ENCODE data around the gene CBLN3.

The CBLN3 gene

DNA sequence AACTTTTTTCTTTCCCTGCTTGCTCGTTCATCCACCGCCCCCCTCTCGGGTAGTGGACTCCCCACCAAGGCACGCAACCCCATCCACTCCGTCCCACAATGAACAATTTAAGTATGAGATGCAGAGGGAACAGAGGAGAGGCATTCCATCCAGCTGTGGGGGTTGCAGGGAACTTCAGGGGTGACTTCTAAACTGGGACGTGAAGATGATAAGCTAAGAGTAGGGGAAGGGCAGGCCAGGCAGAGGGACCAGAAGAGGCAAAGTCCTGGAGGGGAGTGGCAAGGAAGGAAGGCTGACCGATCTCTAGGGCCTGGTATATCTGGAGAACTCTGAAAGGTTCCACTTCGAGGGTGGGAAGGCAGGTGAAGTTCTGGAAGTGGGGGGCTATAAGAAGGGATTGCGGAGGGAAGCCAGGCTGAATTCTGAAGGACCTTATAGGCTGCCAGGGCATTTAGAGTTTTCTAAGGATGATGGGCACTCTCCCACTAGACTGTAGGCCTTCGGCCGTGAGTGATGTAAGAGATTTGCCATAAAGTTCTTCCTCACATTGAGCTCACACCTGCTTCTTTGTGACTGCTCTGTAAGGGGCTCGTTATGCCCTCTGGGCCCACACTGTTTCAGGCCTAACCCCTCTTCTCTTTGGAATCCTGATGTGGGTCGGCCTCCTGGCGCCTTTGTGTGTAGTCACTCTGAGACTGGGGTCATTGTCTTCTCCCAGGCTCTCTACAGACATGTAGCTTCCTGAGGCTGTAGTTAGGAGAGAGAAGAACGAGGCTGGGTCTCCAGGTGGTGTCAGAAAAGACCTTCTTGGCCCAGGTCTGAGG lies 49.3 kb downstream of the CBLN3 start:
- DNase-seq, result no peak

DNA sequence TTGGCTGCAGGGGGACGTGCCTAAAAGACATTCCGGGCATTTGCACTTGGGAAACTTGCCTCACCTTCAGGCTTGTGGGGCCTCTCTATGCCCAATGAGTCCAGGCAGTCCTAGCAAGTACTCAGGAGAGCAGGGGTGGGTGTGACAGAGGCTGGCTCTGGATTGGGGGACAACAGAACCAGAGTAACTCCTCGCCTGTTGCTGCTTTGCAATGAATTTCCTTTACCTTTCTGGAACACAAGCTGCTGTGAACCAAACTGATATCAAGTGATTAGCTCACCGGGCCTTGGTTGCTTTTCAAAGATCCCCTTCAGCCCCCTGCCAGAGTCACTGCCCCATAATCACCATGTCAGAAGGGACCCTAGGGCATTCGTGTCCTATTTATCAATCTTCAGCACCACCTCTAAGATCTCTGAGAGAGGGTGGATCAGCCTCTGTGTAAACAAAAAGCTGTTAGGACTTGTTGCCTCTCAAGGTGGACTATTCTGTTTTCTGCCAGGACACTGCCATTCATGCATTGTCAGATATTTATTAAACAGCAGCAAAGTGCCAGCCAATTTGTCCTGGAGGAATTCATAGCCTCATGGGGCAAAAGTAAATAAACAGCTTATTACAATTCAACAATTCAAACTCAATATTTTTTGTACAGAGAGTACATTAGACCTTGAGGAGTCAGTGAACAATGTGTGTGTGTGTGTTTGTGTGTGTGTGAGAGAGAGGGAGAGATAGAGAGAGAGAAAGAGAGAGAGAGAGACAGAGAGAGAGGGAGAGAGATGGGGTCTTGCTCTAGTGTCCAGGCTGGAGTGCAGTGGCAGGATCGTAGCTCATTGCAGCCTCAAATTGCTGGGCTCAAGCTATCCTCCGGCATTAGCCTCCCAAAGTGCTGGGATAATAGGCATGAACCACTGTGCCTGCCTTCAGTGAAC lies 50.2 kb downstream of the CBLN3 start:
- DNase-seq, result no peak

DNA sequence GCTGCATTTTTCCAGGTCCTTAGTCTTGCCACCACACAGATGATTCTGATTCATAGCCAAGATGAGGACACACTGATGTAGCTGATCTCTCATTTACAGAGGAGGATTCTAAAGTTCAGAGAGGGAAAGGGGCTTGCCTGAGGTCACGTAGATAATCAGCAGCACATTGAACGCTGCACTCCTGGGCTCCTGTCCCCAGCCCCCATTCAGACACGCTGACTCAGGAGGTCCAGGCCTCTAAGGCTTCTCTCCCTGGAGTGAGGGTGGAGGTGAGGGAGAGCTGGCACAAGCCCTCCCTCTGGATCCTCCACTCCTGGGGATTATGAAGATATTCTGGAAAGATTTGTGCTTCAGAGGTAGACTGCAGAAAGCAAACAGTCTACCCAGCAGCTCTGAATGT lies 51.1 kb downstream of the CBLN3 start:
- no peak for DNase-seq

DNA sequence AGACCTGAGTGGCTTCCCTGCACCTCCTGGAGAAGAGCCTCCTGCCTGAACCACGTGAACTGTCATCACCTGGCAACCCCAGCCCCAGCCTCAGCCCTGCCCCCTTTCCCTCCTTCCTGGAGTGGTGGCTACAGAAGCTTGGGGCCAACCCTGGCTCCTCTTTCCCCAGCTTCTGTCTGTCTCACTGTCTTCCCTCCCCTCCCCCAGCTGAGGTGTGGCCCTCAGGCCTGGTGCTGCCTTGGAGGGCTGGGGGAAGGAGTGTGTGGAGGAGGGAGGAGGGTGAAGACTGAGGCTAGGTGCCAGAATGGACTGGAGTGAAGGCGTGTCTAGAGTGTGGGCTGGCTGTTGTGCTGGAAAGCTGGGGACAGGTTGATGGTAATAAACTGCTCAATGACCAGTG lies 51.8 kb downstream of the CBLN3 start:
- no peak for DNase-seq

DNA sequence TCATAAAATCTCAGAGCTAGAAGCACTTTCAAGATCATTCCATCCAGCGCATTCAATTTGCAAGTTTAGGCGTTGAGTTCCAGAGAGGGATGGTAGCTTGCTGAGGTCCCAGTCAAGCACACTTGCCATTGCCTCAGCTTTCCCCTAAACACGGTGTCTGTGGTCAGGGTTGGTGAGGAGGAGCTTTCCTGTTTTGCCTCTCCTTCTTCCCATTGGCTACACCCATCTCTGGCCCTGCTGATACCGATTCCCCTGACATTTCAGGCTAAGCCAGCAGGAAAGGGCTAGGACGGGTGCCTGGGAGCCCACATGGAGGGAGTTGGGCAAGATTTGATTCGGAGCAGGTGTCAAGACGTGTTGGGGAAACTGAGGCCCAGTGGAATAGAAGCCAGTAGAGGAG lies 52.3 kb downstream of the CBLN3 start:
- no peak for DNase-seq
